ENCODE measurements around the gene TBC1D14.
A peak's percentile ranks its signal among the peaks of the same experiment; 100 is the strongest.

The TBC1D14 gene, protein sequence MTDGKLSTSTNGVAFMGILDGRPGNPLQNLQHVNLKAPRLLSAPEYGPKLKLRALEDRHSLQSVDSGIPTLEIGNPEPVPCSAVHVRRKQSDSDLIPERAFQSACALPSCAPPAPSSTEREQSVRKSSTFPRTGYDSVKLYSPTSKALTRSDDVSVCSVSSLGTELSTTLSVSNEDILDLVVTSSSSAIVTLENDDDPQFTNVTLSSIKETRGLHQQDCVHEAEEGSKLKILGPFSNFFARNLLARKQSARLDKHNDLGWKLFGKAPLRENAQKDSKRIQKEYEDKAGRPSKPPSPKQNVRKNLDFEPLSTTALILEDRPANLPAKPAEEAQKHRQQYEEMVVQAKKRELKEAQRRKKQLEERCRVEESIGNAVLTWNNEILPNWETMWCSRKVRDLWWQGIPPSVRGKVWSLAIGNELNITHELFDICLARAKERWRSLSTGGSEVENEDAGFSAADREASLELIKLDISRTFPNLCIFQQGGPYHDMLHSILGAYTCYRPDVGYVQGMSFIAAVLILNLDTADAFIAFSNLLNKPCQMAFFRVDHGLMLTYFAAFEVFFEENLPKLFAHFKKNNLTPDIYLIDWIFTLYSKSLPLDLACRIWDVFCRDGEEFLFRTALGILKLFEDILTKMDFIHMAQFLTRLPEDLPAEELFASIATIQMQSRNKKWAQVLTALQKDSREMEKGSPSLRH
- 65.2 to 97.4 reads per million in 2 donors for total RNA-seq

DNA sequence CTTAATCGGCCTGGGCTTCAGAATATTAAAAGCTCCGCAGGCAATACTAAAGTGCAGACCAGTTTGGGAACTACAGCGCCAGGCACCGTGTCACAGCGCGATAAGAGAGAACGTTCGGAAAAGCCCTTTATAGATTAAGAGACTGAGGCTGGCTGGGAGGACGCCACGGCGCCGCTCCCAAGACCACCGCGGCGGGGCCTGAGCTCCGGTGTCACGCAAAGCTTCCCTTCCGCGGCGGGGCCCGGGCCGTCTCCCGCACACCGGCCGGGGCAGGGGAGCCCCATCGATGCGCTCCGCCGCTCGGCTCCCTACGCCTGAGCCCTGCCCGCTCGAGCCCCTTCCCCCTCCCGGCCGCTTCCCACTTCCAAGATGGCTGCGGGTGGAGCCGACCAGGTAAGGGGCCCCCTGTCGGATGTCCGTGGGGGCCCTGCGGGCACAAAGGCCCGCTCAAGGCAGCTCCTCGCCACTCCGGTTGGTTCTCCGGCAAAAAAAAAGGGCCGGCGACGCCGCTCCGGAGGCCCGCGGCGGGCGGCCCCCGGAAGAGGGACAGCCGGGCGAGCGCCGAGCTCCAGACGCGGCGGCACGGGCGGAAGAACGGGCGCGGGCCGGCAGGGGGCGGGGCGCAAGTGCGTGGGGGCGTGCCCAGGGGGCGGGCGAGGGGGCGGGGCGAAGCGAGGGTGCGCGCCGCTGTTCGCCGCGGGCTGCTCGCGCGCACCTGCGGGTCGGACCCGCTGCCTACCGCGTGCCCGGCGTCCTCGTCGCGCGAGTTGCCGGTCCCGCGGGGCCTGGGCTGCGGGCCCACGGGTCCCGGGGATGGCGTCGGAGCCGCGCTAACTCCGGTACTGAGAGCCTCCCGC lies at the start of gene TBC1D14:
TSS of gene TBC1D14 (plus strand) at position 714 of the 857 bp plus-strand sequence. CDS start 13,564 bp downstream, outside the sequence.
- peak; percentile 76 to 92 (median 82) for DNase-seq

DNA sequence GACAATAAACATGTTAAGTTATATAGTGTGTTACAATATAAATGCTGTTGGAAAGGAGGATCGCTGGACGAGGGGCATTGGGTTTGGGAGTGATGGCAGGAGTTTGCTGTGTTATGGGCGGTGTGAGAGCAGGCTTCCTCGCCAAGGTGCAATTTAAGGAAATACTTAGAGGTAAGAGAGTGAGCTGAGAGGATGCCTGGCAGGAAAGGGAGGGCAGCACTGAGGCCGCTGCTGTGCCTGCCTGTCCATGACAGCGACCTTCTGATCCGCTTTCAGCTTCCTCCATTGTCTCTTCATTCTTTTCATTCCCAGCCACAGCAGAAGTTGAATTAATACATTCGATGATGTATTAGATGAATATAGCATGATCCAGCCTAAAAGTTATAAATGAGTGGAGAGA lies 41.2 kb upstream of the TBC1D14 start:
- no peak for DNase-seq

DNA sequence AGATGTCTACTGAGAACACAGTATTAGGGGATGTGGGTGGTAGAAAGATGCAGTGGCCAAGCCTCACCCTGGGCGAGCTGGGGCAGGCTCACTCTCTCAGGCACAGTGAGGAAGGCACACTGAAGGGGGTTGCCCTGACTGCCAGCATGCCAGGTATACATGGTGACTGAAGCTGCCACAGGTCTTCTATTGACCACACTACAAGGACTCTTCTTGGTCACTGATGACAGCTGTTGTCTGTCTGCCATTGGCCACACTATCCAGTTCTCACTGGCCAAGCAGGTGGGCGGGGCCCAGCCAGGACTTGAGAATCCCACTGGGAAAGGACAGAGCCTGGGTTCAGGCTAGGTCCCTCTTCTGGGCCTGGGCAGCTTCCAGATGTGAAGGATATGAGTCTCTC lies 39.7 kb upstream of the TBC1D14 start:
- no peak for DNase-seq

DNA sequence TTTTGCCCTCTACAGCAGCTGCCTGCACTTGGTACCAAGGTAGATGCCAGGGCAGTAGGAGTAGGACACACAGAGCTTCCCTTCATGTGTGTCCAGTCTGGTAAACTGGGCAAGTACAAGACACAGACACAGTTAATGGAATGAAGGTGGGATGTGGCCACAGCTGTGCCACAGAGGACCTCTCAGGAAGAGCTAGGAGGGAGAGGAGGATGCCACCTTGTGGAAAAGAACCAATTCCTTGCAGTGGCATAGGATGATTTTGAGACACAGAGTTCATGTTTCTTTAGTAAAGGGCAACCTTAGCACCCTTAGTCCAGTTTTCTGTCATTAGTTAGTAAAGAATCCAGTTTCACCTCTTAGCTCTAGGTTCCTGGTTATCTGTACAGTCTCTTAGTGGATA lies 36.3 kb upstream of the TBC1D14 start:
- no peak for DNase-seq

DNA sequence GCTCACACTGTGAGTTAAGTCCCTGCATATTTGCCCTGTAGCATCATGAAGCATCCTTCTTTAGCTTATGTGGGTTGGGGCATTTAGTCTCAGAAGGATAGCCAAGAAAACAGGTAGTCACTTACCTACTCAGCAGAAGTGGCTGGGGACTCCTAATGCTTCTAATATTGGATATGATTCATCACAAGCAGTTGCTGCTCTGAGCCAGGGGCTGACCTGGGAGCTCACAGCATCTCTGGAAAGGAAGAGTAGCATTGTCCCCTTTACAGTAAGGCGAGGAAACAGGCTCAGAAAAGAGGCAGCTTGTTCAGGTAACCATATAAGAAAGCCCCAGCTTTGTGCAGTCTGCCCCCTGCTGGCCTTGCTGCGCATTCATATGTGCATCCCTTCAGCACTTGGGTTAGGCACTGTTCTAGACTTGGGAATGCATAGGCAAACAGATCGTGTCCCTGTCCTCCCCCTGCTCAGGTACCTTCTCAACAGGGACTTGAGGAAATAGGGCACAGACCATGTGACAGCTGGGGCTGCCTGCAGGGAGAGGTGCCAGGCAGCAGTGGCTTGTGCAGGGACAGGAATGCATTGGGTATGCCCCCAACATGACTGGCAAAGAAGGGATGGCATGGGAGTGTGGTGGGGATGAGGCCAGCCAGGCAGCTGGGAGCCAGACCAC lies 35.7 kb upstream of the TBC1D14 start:
- DNase-seq = peak; percentile 48 to 77 (median 69)

DNA sequence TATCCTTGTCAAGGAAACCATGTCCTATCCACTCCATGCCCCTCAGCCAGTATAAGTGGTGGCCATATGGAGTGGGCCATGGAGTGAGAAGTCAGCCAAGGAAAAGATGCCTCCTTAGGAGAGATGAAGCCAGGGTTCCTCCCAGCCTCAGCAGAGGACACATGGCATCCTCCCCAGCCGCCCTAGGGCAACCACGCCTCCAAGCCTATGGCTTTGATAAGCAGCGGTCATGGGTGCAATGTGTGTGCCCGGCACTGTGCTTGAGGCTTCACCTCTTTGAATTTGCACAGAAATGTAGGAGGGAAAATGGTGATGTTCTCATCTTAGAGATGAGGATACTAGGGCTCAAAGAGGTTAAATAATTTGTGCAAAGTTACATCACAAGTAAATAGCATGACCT lies 34.6 kb upstream of the TBC1D14 start:
- no peak for DNase-seq

DNA sequence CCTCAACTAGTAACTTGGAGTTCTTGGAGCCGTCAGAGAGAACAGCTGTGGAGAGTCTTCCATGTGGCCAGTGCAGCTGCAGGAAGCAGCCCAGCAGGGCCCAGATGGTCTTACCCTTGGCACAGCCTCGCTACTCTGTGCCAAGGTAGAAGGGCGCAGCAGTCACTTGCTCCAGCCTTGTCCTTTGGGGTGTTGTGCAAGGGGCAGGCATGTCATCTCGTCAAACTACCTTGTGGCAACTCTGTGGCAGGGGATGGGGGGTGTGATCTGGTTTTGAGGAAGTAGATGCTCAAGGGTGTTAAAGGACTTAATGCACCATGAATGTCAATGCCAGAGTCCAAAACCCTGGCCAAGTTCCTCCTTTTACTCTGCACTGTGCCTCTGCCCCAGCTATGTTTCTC lies 34.2 kb upstream of the TBC1D14 start:
- no peak for DNase-seq

DNA sequence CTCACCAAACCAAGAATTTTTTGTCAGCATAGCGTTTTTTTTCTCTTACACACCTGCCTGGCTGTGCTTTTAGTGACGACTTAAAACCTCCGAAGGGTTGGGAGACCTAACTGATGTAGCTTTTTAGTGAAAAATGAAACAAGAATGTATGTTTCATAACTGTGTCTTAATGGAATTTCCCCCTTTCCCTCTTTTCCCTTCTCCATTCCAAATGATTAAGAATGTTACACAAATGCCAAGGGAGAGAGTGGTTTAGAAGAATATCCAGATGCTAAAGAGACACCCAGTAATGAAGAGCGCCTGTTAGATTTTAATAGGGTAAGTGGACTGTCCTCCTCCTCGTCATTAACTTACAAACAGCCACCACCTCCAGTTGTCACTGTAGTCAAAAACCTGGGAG lies 33.2 kb upstream of the TBC1D14 start:
- no peak for DNase-seq

DNA sequence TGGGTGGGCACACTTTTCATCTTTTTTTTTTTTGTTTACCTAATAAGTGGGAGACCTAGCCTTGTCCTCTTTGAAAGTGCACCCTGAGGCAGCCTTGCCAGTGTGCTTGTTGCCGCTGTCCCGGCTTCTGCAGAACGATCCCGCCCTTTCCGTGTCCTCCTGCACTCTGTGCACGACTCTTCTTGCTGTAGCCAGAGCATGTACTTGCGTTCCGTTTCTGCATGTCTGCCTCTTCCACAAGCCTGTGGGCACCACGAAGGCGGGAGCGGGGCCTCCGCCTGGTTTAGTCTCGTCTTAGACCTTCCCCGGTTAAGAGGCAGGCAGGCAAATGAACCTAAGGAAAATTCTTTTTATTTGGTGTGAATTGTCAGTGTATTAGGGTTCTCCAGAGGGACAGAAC lies 32.6 kb upstream of the TBC1D14 start:
- DNase-seq = no peak

DNA sequence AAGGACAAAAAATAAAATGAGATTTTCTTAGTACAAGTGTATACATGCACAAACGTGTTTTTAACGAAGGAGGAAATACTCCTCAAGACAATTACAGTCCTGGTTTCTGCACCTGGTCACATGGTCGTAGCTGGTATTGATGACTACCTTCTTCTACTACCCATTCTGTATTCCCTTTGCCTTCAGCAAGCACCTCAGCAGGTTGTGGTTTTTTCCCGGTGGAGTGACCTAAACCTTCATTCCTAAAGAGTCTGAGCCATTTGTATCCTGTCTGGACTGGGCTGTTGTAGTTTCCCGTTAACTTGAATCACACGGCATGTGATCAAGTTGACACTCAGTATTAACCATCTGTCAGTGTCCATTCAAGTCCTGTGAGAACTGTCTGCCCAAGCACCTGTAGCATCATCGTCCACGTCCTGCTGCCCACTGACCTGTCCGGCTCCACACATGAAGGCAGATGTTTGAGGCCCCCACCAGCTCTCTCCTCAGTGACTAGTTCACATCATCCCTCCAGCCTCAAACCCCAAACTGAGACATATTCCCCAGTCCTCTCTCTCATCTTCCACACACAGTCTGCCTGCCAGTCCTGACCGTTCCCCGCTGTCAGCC lies 31.1 kb upstream of the TBC1D14 start:
- no peak for DNase-seq

DNA sequence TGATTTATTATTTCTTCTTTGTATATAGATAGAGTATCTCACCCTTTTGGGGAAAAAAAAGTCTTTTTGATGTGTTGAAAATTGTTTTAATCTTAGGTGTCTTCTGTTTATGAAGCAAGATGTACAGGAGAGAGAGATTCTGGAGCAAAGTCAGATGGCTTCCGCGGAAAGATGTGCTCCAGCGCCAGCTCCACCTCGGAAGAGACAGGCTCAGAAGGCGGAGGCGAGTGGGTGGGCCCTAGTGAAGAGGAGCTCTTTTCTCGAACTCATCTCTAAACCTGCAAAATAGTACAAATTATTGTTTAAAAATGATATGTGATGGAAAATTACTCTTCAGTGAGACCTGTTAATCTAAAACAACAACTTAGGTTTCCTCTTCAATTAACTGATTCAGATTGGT lies 28.9 kb upstream of the TBC1D14 start:
- DNase-seq = no peak

DNA sequence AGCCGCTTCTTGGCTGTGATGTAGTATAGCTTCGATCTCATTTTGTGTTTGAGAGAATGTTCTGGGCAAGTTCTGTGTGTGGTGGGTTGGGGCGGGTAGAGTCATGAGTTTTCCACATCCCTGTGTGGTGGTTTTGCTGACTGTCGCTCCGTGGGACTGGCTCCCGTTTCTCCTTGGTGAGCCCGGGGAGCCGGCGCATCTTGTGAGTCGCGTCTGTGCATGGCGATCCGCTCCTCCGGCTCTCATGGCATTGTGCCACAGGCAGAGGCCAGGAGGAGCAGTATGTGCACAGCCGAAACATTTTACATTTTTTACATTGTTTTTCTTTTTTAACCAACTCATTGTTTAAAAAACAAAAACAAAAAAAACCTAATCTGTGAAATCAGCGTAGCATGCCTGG lies 27.7 kb upstream of the TBC1D14 start:
- DNase-seq = no peak

DNA sequence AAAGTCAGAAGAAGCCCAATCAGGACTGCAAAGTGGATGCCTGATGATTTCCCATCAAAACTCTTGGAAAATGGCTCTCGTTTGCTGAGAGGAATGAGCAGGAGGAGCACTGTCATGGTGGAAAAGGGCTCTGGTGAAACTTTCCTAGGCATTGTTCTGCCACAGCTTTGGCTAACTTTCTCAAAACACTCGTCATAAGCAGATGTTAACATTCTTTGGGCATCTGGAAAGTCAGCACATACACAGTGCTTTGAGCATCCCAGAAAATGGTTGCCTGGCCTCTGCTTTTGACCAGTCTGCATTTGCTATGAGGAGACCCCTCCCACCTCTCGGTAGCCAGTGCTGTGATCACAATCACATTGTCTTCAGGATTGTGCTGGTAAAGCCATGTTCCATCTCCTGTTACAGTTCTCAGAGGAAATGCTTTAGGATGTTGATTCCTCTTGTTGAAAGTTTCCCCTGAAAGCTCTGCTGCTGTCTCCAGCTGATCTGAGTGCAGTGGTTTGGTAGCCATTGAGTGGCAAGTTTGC lies 25.2 kb upstream of the TBC1D14 start:
- no peak for DNase-seq

DNA sequence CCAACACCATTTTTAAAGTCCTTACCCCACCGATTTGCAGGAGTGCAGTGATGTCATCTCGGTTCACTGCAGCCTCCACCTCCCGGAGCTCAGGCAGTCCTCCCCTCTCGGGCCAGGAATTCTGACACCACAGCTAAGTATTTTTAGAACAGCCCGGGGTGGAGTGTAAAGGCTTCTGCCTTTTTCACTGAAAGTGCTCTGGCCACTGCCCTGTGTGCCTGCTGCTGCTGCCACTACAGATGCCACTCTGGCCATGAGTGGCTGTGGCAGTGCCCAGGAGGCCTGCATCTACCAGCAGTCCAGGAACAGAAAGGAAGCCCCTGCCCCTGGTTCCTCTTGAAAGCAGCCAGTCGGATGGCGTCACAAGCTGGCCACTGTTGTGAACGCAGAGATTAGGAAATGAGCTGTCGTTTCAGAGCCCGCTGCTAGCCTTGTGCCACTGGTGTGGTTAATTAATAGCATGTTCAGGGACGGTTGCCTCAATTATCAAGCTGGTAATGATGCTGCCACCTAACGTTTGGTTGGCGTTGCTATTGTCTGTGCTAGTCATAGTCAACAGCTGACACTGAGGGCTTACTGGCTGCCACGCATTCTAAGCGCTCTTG lies 23.6 kb upstream of the TBC1D14 start:
- peak in 1 of 5 experiments; percentile 63 for DNase-seq

DNA sequence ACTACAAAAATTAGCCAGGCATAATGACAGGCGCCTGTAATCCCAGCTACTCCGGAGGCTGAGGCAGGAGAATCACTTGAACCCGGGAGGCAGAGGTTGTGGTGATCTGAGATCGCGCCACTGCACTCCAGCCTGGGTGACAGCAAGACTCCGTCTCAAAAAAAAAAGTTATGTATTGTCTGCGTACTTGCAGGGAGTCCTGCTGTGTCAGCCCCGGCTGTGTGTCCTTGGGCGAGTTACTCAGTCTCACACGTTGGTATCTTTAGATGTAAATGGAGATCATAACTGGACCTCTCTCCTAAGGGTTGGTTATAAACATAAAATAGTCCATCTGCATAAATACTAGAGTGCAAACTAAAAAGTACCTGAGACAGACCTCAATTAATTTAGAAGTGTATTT lies 22.7 kb upstream of the TBC1D14 start:
- DNase-seq = no peak

DNA sequence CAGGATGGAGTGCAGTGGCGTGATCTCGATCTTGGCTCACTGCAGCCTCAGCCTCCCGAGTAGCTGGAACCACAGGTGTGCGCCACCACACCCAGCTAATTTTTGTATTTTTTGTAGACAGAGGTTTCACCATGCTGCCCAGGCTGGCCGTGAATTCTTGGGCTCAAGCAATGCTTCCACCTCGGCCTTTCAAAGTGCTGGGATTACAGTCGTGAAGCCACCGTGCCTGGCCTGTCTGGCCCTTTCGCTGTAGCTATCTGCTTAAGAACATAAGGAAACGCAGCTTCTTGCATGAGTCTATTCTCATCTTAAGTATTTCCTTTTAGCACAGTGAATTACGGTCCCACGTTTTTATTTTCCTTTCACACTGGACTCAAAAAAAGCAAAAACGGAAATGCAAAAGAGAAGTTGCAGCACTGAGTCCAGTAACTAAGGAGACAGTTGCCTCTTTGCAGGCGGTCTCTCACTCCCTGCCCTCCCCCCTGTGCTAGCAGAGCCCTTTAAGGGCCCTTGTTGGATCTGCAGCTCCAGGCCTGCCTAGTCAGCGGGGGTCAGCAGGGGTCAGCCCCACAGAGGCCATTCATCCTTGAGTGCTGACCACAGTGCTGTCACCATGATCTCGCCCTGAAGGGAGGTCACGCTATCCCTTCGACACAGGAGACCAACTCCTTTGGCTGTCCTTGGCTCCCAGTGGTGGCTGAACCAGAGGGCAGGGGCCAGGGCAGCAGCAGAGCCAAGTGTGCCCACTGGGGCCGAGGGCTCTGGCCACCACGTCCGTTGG lies 21.8 kb upstream of the TBC1D14 start:
- no peak for DNase-seq

DNA sequence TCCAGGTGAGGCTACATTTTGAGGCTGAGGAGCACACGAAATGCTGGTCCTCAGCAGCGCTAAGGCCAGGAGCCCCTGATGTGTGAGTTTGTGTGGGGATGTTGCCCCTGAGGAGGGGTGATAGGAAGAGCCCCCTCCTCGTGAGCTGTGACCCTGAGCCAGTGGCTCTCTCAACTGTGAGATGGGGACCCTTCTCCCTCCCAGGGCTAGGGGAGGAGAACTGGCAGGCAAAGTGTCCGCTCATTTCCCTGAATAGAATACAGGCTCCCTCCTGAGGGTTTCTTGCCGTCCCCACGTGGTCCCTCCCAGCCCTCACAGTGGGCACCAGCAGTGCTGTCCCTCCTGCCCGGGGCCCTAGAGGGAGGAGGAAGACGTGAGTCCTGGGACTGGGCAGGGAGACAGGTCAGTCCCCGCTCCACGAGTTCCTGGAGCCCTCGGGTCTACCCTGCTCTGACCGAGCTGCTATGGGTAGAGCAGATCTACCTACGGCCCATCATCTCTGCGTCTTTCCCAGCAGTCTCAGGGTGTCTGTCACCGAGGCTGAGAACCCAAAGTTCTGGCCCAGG lies 21.0 kb upstream of the TBC1D14 start:
- DNase-seq = no peak

DNA sequence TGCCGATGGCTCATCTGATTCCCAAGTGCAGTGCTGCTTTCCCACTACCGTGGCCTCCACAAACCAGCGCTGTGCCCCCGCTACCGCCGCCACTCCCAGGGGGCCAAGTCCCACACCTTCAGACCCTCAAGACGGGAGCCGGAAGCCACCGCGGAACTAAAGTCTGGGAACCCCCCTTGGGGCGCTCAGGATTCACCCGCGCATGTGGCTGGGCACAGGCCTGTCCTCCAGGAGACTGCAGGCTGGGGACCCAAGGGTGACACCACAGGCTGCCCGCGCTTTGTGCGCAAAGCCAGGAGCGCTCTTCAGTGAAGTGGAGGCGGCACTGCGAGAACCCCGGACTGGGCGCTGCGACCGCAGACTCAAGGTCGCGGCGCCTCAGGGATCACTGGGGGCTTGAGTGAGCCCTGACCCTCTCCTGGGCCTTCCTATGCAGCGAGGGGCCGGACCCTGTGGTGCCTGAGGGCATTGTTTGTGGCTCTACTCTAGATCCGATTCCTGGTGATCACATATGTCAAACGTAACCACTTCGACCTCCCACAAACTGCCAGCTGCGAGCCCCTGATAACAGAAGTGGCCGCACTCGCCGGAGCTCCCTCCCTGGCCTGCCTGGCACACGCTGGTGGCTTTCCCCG lies 20.4 kb upstream of the TBC1D14 start:
- DNase-seq = no peak

DNA sequence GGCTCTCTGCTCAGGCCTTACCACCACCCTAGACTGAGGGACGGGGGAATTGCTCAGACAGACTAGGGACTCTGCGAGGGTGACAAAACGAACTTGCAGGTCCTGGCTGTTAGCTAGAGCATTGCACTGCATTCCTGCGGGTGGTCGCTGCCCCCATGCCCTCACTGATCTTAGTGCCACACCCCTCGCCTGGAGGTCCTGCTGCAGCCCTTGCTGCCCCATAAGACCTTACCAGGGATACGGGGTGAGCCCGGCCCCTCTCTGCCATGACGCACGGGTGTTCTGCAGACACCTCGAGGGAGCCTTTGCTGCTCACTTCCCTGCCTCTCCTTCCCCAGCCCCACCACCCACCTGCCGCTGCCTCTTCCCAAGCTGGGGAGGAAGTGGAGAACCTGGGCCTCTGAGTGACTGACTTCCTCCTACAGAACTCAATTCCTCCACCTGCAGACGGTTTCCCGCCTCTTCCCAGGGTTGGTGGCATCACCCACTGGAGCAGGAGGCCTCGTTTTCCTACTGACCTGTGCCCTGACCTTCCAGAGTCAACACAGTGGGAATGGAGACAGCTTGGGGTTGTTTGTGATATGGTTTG lies 19.8 kb upstream of the TBC1D14 start:
- no peak for DNase-seq

Measured in T-helper 2 cell (primary cell).